ENCODE results near the gene HOOK2.

The HOOK2 gene

DNA sequence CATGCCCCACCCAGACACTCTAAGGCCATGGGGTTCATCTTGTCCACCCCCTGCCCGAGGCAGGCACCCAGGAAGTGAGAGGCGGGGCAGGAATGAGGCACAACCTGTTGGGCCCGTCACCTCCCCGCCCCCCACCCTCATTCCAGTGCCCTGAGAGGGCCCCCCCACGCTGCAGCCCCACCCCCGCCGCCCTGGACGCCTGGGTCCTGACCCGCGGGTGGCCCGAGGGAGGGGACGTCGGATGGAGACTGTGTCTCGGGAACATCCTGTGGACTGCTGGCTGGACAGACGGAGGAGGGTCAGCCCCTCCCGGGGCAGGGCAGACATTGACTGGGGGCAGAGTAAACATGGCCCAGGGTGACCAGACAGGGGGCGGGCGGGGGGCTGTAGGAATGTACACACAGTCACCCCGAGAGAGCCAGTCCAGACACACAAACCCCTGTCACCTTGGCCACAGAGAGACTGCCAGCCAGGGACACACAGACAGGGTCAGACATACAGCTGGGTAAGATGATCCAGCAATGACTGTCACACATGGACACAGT is 8.6 kb upstream of the HOOK2 start:
- in situ Hi-C loops (cut with HindIII; ENCODE audit: low sequenced_read_pairs) = no loop called here

DNA sequence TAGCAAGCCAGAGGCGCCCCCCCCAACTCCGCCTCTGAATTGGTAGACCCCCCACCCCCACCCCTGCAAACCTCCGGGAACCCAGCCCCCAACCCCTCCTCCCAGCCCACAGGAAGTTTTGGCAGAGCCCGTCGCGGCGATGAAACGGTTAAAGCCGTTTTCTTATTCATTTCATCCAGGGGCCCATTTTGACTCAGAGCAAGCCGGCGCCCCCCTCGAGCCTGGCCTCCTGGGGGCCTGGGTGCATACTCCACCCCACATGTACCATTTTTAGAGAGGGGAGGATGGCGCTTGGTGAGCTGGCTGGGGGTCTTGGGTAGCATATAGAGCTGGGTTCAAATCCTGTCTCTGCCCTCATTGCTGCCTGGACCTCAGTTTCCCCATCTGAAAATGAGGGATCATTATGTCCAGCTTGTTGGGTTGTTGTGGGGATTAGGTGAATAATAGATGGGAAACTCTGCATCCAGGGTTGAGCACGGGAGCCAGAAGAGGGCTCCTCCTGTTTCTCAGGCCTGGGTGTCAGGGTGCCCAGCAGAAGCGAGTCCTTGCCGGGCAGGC is 8.0 kb upstream of the HOOK2 start:
- in situ Hi-C loops (cut with HindIII; ENCODE audit: low sequenced_read_pairs) = no loop called here

DNA sequence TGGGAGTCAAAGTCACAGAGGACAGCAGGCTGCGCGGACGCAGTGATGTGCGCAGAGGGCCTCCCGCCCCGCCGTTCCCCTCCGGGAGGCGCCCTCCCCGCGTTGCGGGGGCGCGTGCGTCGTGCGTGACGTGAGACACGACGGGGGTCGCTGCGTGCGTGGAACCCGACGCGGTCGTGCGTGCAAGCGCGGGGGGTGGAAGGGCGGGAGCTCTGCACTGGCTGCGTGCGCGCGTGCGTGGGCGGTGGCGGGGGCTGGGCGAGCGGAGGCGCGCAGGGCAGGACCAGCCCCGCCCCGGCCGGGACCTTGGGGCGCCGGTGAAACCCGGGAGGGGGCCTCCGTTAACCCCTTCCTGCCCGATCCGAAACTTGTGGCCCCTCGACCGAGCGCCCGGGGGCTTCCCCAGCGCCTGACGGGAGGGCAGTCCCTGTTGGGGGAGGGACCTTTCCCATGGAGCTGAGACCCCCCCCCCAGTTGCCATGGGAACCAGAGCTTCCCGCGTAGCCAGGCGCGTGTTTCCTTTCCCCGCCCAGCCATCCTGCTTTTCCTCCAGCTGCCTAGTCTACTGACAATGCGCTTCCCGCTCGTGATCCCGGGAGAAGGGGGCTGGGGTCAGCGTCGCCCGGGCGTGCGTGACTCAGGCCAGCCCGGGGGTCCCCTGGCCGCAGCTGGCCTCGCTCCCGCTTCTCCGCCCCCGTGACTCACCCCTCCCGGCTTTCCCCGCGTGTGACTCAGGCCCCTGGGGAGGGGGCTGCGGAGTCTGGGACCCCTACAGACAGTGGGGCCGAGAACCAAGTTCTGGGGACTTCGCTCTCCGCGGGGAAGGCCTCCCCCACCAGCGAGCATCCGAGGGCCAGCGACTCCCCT is 7.3 kb upstream of the HOOK2 start:
- in situ Hi-C loops (cut with HindIII; ENCODE audit: low sequenced_read_pairs) = no loop called here

DNA sequence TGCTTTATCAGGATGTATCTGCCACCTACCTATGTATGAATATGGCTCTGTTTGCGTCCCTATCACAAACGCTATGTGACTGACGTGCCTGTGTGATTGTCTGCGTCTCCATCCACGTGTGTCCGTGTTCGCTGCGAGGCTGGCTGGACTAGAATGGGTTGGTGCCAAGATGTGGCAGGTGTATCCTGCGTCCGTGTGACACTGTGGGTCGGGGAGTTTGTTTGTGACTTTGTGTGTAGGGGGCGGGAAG is 6.7 kb upstream of the HOOK2 start:
- in situ Hi-C loops (cut with HindIII; ENCODE audit: low sequenced_read_pairs) = no loop called here

DNA sequence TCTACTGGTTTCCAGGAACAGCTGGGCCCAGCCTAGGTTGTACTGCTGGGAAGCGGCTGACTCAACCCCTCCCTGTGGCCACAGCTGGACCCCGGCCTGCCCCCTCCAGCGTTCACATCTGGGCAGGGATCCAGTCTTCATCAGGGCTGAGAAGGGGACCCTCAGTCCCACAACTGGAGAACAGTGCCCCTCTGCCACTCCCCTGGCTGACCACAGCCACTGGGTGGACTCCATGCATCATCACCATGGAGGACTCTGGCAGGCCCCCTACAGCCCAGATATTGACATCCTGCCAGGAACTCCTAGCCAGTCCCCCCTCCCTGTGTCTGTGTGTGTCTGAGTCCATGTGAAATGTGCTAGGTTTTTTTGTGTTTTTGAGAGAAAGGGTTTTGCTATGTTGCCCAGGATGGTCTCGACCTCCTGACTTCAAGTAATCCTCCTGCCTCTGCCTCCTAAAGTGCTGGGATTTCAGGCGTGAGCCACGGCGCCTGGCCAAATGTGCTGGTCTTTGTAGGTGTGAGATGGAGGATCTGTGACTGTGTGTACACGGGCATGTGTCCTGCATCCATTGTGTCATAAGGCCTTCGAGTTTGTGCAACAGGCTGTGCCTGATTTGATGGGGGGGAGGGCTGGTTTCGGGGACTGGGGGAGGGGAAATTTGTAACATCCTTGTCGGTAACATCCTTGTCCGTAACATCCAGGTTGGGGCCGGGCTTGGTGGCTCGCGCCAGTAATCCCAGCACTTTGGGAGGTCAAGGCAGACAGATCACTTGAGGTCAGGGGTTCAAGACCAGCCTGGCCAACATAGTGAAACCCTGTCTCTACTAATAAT is 4.0 kb upstream of the HOOK2 start:
- in situ Hi-C loops (cut with HindIII; ENCODE audit: low sequenced_read_pairs) = no loop called here

DNA sequence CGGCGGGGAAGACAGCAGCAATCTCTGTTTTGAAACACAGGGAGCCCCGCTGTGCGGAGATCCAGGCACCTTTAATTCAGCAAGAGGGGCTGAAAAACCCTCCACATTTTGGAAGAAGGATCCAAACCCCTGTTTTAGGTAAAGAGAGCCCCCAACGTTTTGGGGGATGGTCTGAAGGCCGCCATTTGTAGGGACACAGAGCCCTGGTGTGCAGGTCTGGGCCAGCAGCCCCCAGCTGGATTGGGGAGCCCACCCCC is 3.5 kb upstream of the HOOK2 start:
- in situ Hi-C loops (cut with HindIII; ENCODE audit: low sequenced_read_pairs) = no loop called here

DNA sequence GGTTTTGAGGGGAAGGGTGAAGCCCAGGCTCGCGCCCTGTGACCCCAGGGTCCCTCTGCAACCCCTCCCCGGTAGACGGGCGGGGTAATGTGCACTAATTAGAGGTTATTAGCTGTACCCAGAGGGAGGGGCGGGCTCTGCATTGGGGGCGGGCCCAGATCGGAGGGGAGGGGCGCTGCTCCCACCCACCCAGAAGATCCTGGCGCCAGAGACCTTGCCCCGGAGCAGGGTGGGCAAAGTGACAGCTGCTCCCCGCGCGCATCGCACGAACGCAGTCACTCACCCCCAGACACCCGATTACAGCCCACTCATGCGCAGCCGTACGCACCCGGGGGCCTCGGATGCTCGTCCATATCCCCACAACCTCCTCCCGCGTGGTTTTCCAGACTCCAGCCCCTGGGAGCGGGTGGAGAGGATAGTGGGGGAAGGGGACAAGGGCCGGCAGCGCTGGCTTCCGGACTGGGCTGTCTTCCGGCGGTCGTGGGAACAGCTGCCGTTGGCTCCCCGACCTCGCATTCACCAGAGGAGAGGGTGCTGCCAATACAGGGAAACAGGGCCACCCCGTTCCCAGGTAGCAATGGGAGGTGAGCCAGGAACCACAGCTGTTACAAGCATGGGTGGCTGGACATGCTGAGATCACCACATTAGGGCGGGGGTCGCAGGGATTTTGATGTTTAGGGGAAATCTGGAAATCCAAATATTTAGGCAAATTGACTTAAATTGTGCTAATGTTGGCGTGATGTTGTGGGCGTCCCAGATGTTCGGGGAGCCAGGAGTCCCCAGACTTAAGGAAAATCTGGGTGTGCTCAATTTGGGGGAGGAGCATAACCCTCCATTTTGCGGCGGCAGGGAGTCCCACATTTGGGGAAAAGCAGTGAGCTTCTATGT is 2.9 kb upstream of the HOOK2 start:
- in situ Hi-C loops (cut with HindIII; ENCODE audit: low sequenced_read_pairs) = no loop called here

DNA sequence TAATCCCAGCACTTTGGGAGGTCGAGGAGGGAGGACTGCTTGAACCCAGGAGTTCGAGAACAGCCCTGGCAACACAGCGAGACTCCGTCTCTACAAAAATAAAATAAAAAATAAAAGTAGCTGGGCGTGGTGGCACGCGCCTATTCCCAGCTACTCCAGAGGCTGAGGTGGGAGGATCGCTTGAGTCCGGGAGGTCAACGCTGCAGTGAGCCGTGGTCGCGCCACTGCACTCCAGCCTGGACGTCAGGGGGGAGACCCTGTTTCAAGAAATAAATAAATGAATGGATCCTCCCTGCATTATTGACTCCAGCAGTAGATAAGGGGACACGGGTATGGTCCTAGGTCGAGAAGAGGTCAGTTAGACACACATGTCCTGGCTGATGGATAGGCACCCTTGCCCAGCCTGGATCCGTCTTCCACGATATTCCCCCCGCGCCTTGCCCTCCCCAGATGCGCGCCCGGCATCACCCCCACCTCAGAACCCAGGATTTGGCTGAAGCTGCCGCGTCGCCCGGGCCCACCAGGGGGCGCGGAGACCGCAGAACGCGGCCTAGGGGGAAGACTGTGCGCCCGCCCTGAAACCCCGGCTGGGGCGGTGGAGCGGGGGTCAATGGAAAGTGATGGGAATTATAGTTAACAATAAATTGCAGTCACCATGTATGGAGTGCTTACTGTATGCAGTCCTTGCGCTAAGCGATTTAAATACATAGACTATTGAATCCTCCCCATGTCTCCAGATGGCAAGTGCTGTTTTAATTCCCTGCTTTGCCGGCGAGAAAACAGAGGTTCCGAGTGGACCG is 2.1 kb upstream of the HOOK2 start:
- in situ Hi-C loops (cut with HindIII; ENCODE audit: low sequenced_read_pairs) = no loop called here

DNA sequence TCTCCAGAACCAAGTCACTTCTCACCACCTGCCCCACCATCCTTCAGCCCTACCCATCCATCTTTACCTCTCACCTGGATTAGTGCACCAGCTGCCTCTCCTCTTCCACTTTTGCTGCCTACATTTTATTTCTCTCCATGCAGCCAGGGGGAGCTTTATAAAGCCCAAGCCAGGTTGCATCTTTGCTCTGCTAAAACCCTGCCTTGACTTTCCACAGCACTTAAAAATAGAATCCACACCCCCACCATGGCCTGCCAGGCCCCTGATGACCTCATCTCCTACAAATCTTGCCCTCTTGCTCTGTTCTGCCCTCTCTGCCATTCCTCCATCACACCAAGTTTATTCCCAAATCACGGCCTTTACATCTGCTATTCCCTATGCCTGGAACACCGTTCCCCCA is 1.8 kb downstream of the HOOK2 start:
- in situ Hi-C loops (cut with HindIII; ENCODE audit: low sequenced_read_pairs) = no loop called here

DNA sequence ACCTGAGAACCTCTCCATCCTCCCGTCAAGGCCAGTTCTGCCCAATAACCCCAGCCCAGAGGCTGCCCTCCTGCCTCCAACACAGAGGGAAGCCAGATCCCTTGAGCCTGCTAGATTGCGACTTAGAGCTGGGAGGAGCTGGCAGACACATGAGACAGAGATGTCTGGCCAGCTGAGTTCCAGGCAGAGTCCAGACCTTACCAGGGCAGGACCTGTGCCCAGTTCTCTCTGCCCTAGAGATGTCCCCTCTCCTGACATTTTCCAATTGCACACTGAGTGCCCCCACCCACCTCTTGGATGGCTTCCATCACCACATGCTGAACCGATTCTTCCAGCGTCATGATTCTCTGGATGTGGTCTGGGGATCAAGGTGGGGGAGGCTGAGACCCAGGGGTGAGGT is 3.0 kb downstream of the HOOK2 start:
- in situ Hi-C loops (cut with HindIII; ENCODE audit: low sequenced_read_pairs) = no loop called here

DNA sequence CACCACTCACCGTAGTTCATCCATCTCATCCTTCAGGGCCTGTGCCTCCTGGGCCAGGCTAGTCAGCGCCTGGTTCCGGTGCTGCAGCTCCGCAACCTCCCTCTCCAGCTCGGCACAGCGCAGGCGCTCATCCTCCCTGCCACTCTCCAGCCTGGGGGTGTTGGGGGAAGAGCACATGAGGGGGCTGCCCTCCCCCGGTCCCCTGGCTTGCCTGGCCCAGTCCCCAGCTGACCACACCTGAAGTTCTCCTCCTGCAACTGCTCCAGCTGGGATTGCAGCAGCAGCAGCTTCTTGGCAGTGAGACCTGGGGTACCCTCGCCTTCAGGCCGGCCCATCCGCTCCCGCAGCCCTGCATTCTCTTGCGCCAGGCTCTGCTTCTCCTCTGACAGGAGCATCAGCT is 4.4 kb downstream of the HOOK2 start:
- in situ Hi-C loops (cut with HindIII; ENCODE audit: low sequenced_read_pairs) = no loop called here

DNA sequence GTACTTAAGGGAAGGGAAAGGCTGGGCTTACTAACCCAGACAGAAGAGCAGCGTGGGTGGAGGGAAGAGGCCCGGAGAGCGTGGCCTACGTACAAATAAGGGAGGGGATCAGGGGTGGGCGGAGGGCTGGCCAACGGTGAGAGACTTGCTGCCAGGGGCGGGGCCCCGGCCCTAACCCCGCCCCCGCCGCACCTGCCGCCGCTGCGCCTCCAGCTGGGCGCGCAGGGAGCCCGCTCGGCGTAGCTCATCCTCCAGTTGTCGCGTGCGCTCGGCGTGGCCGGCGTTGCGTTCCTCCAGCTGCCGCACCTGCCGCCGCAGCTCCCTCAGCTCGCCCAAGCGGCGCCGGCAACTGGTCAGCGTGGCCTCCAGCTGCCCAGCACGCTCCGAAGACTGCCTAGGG is 5.7 kb downstream of the HOOK2 start:
- in situ Hi-C loops (cut with HindIII; ENCODE audit: low sequenced_read_pairs) = no loop called here

DNA sequence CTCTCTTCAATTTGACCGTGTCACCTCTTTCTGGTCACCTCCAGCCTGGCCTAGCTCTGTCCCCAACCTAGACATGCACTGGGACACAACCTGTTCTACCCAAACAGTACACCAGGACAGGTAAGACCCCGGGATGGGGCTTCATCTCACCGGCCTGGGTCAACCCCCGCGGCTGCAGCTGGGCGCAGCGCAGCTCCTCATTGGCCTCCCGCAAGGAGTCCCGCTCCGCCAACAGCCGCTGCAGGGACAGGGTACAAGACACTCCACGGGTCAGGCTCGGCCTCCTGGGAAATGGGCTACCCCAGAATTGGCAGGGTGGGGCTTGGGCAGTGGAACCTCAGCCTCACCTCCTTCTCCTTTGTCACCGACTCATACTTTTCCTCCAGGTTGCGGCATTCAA is 7.7 kb downstream of the HOOK2 start:
- in situ Hi-C loops (cut with HindIII; ENCODE audit: low sequenced_read_pairs) = no loop called here

DNA sequence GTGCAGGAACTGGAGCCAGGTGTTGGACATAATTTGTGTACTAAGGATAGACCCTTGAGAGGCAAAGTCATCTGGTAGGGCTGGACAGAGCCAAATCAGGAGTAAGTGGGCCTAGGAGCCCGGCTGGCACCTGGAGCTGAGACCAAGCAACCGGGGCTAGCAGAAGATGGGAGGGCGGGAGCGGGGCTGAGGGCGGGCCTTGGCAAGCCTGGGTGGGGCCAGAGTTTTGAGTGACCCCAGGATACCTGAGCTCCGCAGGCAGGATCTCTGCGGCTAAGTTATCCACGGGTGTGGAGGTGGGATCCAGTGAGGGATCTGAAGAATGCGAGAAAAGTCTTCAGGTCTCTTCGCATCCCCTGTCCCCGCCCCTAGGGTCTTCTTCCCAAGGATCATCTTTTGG is 8.2 kb downstream of the HOOK2 start:
- in situ Hi-C loops (cut with HindIII; ENCODE audit: low sequenced_read_pairs) = no loop called here

DNA sequence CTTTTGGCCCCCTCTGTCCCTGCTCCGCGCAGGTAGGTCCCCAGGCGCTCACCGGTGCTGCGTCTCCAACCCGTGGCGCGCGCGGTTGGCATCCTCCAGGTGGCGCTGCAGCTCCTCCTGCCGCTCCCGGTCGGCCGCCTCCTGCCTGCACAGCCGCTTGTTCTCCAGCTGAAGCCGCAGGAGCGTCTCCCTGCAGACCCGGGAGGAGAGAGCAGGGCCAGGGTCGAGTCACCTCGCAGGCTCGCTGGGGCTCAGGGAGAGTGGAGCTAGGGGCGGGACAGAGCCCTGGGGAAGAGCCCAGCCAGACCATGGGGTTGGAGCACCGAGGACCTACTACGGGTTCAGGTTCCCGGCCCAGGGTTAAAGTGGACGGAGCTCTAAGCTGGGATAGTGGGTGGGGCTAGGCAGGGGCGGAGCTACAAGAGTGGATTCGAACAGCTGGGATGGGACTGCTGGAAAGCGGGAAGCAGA is 9.3 kb downstream of the HOOK2 start:
- in situ Hi-C loops (cut with HindIII; ENCODE audit: low sequenced_read_pairs) = no loop called here

DNA sequence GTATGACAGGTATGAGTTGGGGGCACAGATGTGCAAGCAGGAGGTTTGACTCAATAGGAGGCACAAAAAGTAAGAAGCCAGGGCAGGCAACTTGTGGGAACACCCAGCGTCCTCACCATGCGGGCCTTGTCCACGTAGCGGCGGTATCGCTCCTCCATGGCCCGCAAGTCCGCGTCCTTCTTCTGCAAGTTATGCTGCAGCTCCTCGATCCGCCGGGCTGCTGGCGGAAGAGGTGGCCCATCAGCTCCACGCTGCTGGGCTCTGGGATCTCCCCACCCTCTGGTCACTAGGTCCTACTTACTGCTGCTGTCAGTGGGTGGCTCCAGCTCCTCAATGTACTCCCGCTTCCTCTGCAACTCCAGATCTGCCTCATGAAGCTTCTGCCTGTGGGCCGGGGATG is 10.7 kb downstream of the HOOK2 start:
- in situ Hi-C loops (cut with HindIII; ENCODE audit: low sequenced_read_pairs) = no loop called here

DNA sequence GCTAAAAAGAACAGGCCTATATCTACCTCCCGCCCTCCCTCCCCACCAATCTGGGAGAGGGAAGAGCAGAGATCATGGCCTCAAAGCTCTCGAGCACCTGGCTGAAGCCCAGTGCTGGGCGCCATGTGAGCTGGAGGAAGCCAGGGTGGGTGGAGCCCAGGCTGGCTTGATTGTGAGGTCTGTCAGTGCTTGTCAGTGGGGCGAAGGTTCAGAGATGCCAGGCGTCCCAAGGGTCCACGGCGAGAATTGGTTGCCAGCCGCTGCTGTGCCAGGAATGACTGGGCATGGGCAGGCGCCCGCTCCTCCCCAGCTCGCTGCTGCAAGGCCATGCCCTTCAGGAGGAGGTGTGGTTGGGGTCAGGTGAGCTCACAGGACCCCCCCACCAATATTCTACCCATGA is 12.3 kb downstream of the HOOK2 start:
- in situ Hi-C loops (cut with HindIII; ENCODE audit: low sequenced_read_pairs) = no loop called here

DNA sequence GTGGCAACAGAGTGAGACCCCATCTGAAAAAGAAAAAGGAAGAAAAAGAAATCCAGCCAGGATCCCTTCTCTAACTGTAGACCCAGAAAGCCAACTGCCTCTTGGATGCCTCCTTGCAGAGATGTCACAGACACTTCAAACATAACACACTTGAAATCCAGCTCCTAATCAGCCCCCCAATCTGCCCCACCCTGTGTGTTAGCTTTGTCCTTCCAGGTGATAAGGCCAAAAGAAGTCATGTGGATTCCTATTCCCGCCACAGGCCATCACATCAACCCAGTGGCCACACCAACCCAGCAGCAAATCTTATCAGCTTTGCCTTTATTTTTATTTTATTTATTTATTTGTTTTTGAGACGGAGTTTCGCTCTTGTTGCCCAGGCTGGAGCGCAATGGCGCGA is 15.7 kb downstream of the HOOK2 start:
- in situ Hi-C loops (cut with HindIII; ENCODE audit: low sequenced_read_pairs) = no loop called here

DNA sequence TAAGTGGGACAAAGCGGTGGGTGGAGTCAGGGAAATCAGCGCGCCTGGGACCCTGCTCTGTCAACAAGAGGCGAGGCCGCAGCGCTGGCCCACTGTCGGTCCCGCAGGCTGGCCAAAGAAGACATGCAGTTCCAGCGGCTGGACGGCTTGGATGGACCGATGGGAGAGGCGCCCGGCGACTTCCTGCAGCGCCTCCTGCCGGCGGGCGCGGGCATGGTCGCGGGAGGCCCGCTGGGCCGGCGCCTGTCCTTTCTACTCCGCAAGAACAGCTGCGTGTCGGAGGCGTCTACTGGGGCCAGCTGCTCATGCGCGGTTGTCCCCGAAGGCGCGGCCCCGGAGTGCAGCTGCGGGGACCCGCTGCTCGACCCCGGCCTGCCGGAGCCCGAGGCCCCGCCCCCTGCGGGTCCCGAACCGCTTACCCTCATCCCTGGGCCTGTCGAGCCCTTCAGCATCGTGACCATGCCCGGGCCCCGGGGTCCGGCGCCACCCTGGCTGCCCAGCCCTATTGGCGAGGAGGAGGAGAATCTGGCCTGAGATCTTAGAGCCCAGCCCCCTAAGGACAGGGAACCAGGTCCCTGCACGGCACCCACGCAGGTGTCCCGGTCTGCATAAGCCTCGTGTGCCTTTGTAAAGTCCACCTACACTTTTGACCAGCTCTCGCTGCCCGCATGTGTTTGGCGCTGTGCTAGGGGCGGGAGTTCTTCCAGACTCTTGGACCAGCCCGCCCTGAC is 17.6 kb downstream of the HOOK2 start:
- in situ Hi-C loops (cut with HindIII; ENCODE audit: low sequenced_read_pairs) = no loop called here

Measured in DLD1 (cell line).